PFSK-1 (cell line): ENCODE measurements around the gene MIS18A.

Source experiments
- FOXP2 ChIP-seq: optimal IDR thresholded peaks from 2 replicates; pipeline ENCODE3; 2011; ENCODE audit warnings: borderline replicate concordance, control low read depth, inconsistent platforms; ENCODE audit not compliant: insufficient read depth; ENCODE audit errors: extremely low read length, extremely low read depth
- POLR2AphosphoS5 ChIP-seq: IDR thresholded peaks from 2 replicates; pipeline ENCODE4 v1.6.1; 2012; ENCODE audit warnings: low read depth, mild to moderate bottlenecking, control low read depth, low read length, moderate library complexity
- SIN3A ChIP-seq: IDR thresholded peaks from 2 replicates; pipeline ENCODE4 v1.6.1; 2012; ENCODE audit warnings: mild to moderate bottlenecking, low read length, moderate library complexity, borderline replicate concordance; ENCODE audit not compliant: insufficient read depth
- TAF1 ChIP-seq: IDR thresholded peaks from 2 replicates; pipeline ENCODE4 v1.6.1; 2012; ENCODE audit warnings: low read length, control low read depth, borderline replicate concordance; ENCODE audit not compliant: insufficient read depth
- TF ChIP-seq, protein P1 (sequence below), 2 experiments: IDR thresholded peaks; 2 replicates each; pipeline versions ENCODE4 v1.6.1 to v1.8.0; 2011 to 2012; ENCODE audit warnings: low read depth in 2 of 2, low read length in 2 of 2, control low read depth in 1 of 2, inconsistent platforms in 1 of 2, mild to moderate bottlenecking in 1 of 2, moderate library complexity in 1 of 2; ENCODE audit not compliant: insufficient read depth in 1 of 2

The MIS18A gene

DNA sequence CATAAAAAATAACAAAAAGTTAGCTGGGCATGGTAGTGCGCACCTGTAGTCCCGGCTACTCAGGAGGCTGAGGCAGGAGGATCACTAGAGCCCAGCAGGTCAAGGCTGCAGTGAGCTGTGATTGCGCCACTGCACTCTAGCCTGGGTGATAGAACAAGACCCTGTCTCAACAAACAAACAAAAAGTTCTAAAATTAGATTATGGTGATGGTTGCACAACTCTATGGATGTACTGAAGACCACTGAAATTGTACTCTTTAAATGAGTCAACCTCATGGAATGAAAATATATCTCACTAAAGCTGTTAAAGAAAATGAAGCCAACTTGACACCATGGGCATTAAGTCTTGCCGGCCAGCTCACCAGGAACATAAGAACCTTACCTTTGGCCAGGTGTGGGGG lies 28.9 kb upstream of the MIS18A start:
- TF ChIP-seq POLR2AphosphoS5 = no peak
- no peak for TF ChIP-seq SIN3A
- TF ChIP-seq, protein P1, sequence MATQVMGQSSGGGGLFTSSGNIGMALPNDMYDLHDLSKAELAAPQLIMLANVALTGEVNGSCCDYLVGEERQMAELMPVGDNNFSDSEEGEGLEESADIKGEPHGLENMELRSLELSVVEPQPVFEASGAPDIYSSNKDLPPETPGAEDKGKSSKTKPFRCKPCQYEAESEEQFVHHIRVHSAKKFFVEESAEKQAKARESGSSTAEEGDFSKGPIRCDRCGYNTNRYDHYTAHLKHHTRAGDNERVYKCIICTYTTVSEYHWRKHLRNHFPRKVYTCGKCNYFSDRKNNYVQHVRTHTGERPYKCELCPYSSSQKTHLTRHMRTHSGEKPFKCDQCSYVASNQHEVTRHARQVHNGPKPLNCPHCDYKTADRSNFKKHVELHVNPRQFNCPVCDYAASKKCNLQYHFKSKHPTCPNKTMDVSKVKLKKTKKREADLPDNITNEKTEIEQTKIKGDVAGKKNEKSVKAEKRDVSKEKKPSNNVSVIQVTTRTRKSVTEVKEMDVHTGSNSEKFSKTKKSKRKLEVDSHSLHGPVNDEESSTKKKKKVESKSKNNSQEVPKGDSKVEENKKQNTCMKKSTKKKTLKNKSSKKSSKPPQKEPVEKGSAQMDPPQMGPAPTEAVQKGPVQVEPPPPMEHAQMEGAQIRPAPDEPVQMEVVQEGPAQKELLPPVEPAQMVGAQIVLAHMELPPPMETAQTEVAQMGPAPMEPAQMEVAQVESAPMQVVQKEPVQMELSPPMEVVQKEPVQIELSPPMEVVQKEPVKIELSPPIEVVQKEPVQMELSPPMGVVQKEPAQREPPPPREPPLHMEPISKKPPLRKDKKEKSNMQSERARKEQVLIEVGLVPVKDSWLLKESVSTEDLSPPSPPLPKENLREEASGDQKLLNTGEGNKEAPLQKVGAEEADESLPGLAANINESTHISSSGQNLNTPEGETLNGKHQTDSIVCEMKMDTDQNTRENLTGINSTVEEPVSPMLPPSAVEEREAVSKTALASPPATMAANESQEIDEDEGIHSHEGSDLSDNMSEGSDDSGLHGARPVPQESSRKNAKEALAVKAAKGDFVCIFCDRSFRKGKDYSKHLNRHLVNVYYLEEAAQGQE (IDR thresholded peaks at IDR 0.05; ENCODE audit: insufficient read depth in 1 of 2, low read depth in 2 of 2, low read length in 2 of 2) = no peak
- no peak for TF ChIP-seq FOXP2
- TF ChIP-seq TAF1 = no peak

DNA sequence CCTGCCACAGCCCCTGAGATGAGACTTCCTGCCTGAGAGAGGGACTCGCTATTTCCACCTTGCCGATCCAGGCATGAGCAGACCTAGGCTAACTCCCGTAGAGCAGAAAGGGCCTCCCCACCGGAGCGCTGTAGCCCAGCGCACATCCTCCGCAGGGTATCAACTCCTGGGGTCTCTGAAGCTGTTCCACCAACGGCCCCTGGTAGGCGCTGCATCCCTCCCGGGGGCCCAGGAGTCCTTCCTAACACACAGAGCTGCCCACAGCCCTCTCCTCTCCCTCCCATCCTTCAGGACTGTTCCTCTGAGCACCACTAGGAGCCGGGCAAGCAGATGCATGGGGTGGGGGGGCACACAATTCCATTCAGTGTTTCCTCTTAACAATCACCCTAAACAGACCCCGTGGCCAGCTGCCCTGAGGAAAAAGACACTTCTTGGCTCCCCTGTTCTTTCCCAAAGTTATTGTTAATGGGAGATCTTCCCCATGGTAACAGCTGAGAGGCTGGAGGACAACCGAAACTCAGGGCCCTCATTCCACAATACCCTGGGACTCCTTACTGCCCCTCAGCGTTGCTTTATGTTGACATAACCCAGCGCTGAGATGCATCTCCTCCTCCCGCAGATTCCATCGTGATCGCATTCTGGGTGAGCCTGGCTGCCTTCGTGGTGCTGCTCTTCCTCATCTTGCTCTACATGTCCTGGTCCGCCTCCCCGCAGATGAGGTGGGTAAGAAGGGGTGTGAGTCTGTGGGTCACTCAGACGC lies 27.4 kb upstream of the MIS18A start:
- TF ChIP-seq, protein P1 (IDR thresholded peaks at IDR 0.05; ENCODE audit: insufficient read depth in 1 of 2, low read depth in 2 of 2, low read length in 2 of 2) = no peak
- TF ChIP-seq FOXP2 = no peak
- TF ChIP-seq TAF1 = no peak
- TF ChIP-seq POLR2AphosphoS5 = no peak
- no peak for TF ChIP-seq SIN3A

GRCh38 chr21:32304998-32305397 lies 26.1 kb upstream of the MIS18A start:
- TF ChIP-seq FOXP2 = no peak
- no peak for TF ChIP-seq TAF1
- no peak for TF ChIP-seq SIN3A
- TF ChIP-seq, protein P1 (IDR thresholded peaks at IDR 0.05; ENCODE audit: insufficient read depth in 1 of 2, low read depth in 2 of 2, low read length in 2 of 2) = no peak
- TF ChIP-seq POLR2AphosphoS5 = no peak

GRCh38 chr21:32303385-32303784 lies 24.5 kb upstream of the MIS18A start:
- TF ChIP-seq, protein P1 (IDR thresholded peaks at IDR 0.05; ENCODE audit: insufficient read depth in 1 of 2, low read depth in 2 of 2, low read length in 2 of 2) = no peak
- TF ChIP-seq TAF1 (no peak), POLR2AphosphoS5 (no peak), FOXP2 (no peak)
